Measurements from ENCODE around the gene BFSP1. TPM values are rescaled to one million over a fixed set of nuclear protein-coding genes. Genes with fewer than 3 reads are reported as not detected.

Gene BFSP1
- total and polyA plus RNA-seq, 2 of the 8 experiments (the other 6 are each of a cell fraction or from before 2014, with no cell fraction given) = 1.5 to 2.5 TPM

DNA sequence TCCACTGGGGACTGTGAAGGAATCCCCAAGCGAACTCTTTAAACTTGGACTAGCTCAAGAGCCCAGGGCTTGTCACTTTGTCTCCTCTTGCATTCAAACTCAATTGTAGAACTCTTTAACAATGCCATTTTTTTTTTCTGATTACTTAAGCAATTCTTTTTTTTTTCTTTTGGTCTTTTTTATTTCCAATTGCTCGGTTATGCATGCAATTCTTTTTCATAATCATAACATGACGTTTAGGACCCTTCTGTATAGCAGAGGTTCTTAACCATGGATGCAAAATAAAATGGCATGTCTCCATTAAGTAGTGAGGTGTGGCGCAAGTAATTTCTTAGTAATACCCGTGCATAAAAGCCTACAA, 466 bp upstream of the BFSP1 start:
- H2BK20ac ChIP-seq (ENCODE audit: low read length) = no peak overlapping the region
- H3K56ac ChIP-seq (replicated peaks; ENCODE audit: insufficient read length, low read depth, low read length) = no peak overlapping the region
- H3K79me2 ChIP-seq (ENCODE audit: control insufficient read depth in 1 of 2, insufficient read depth in 2 of 2, low read length in 2 of 2) = no peaks in the 10 kb centered on the region
- peak overlapping the region; percentile 63; the same call in 1 of the 2 replicates for H3K27ac ChIP-seq (ENCODE audit: low read depth, low read length)
- H4K5ac ChIP-seq (ENCODE audit: insufficient read length, low read depth, low read length) = no peak overlapping the region
- DNase-seq (ENCODE audit: low read depth in 1 of 2, low spot score in 2 of 2) (no peak), FAIRE-seq (no peak)
- H3K18ac ChIP-seq (ENCODE audit: extremely low read depth, low read length) = peak overlapping the region; percentile 85; the same call in 1 of the 2 replicates
- ChIA-PET CTCF (ENCODE audit: partially characterized antibody) (interaction anchor here (0.6 to 1.4 kb wide), 7 partner anchors 10 to 1297 kb away, joined by 3 to 4 read pairs (median 3); no protein-coding TSS in a partner anchor), POLR2A (ENCODE audit: partially characterized antibody) (interaction anchor here (0.7 to 2.3 kb wide), 18 partner anchors 8 to 220 kb away, joined by 3 to 14 read pairs (median 4); partner anchors contain the start of gene DSTN)
- TF ChIP-seq CBX5 (IDR thresholded peaks at IDR 0.05; ENCODE audit: low read depth, low read length) (no peak), BACH1 (IDR thresholded peaks at IDR 0.05; ENCODE audit: low read length) (0 out of 2 replicates have a peak, but pooled peaks have one; percentile 29)
- H2BK120ac ChIP-seq (replicated peaks; ENCODE audit: low read depth, low read length) = no peak overlapping the region
- 55% methylated on average over 5 of the region's 5 CpGs; no CpG with 5 or more reads in 1 of the 2 experiments for WGBS, 2 experiments (ENCODE audit: extremely low coverage in 1 of 2, insufficient coverage in 1 of 2, insufficient read length in 1 of 2, insufficient replicate concordance in 2 of 2, low coverage in 1 of 2, low lambda C conversion rate in 2 of 2, missing lambda C conversion rate in 1 of 2)
- peak overlapping the region; percentile 93 for H2AFZ ChIP-seq (ENCODE audit: low read length)
- 0 out of 2 replicates have a peak overlapping the region, but pooled peaks have one; percentile 40 for H2BK12ac ChIP-seq (ENCODE audit: low read depth, low read length)
- no peak overlapping the region for H4K8ac ChIP-seq (ENCODE audit: extremely low read depth, insufficient read depth, low read length)
- no peak overlapping the region for H3K4ac ChIP-seq (replicated peaks; ENCODE audit: insufficient read length, low read depth, low read length)
- H2BK5ac ChIP-seq (ENCODE audit: low read depth, low read length) = peak overlapping the region; percentile 42; the same call in 1 of the 2 replicates
- peak overlapping the region; percentile 78 to 90 for H3K4me2 ChIP-seq (ENCODE audit: insufficient read depth in 1 of 2, low read depth in 2 of 2, low read length in 2 of 2)
- peak overlapping the region; percentile 46 to 67 (median 52) for H3K4me3 ChIP-seq (ENCODE audit: extremely low read depth in 1 of 4, insufficient read depth in 2 of 4, low read depth in 3 of 4, low read length in 4 of 4)
- no peak overlapping the region for H3K23ac ChIP-seq (ENCODE audit: insufficient read length)
- no peaks in the 10 kb centered on the region for H4K20me1 ChIP-seq (replicated peaks in 1 of 2; ENCODE audit: control insufficient read depth in 1 of 2, insufficient read depth in 2 of 2, low read length in 2 of 2)
- H3K23me2 ChIP-seq (ENCODE audit: low read depth, low read length) = peaks cover 6% of the 10 kb centered on the region; the same call in 1 of the 2 replicates
- H3K36me3 ChIP-seq (ENCODE audit: control insufficient read depth in 2 of 4, insufficient read depth in 4 of 4, low read length in 3 of 4) = no peaks in the 10 kb centered on the region
- H3K14ac ChIP-seq (ENCODE audit: insufficient read length) = no peak overlapping the region
- H3K79me1 ChIP-seq (ENCODE audit: low read depth, low read length) = no peaks in the 10 kb centered on the region
- peaks cover 5 to 12% (median 9%) of the 10 kb centered on the region in 4 experiments for H3K4me1 ChIP-seq (replicated peaks in 1 of 4; ENCODE audit: control insufficient read depth in 3 of 4, insufficient read depth in 4 of 4, low read length in 3 of 4)
- peak overlapping the region; percentile 39 to 81 (median 69); a peak in 6 of 7 replicates for H3K9ac ChIP-seq (replicated peaks in 1 of 4; ENCODE audit: extremely low read depth in 1 of 4, low read depth in 3 of 4, low read length in 3 of 4)
- peak overlapping the region; percentile 29 for H4K91ac ChIP-seq (replicated peaks; ENCODE audit: insufficient read length, low read length)
- H2AK5ac ChIP-seq (ENCODE audit: low read depth, low read length) = no peak overlapping the region
- H3K27me3 ChIP-seq (replicated peaks in 1 of 4; ENCODE audit: control insufficient read depth in 3 of 4, extremely low read depth in 1 of 4, insufficient read depth in 3 of 4, low read length in 3 of 4) = peaks cover 2 to 17% (median 11%) of the 10 kb centered on the region in 4 experiments
- H2BK15ac ChIP-seq (ENCODE audit: low read length) = no peak overlapping the region
- no peaks in the 10 kb centered on the region for H3K9me3 ChIP-seq (ENCODE audit: insufficient read depth in 2 of 2, low read depth in 1 of 2, low read length in 1 of 2)
